Putamen (tissue), 1 donor: ENCODE data around the gene ENGASE.

Experiments
- DNase-seq: peaks from one replicate; pipeline ENCODE4 v3.0.0-alpha.2; 2016; ENCODE audit warnings: low spot score

The ENGASE gene

GRCh38 chr17:79113699-79114457 is 39.3 kb downstream of the ENGASE start:
- DNase-seq = no peak

DNA sequence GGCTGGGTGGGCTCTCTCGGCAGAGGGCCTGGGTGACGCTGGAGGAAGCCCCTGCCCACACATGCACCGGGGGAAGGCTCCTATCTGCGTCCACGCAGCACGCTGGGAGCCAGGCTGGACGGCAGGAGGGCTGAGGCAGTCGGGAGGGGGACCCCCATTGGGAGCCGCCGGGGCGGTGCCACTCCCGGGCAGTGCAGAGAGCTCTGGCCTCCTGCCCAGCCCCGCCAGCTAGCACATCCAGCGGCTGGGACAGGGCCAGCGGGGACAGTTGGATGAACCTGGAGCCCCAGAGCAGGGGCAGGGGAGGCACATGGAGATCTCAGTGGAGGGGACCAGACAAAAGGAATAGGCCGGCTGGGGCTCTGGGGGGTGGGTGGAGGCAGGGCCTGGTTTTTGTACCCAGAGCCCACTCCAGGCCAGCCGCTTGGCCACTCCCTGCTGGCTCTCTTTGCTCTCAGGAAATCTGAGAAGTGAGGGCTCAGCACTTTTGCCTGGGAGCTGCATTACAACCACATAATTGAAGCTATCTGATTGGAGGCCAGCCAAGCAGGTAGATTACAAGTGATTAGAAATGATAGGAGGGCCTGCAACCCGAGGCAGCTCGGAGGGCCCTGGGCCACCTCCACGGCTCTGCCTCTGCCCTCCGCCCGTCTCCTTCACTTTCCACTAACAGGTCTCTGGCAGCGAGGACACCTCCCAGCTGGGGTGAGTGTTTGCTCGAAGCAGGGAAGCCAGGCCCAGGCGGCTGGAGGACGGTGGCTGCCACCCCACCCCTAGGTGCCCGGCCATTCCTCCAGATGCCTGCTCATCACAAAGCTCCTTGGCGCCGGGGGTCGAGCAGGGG is 40.1 kb downstream of the ENGASE start:
- DNase-seq = no peak

DNA sequence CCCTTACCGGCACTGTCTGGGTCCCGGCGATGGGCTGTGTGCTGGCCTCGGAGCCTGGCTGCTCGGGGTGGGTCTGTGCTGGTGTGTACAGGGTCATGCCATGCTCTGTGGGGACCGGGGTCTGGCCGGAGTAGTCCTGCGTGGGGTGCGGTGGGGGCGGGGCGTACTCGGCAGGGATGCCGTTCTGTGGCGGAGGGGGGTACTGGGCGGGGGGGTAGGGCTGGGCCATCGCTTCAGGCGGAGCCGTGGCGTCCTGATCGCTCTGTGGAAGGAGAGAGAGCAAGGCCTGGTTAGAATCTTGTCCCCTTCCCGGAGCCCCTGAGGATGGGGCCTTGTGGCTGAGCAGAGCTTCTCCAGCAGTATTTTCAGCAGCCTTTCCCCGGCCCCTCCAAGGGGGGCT is 40.9 kb downstream of the ENGASE start:
- DNase-seq = no peak

DNA sequence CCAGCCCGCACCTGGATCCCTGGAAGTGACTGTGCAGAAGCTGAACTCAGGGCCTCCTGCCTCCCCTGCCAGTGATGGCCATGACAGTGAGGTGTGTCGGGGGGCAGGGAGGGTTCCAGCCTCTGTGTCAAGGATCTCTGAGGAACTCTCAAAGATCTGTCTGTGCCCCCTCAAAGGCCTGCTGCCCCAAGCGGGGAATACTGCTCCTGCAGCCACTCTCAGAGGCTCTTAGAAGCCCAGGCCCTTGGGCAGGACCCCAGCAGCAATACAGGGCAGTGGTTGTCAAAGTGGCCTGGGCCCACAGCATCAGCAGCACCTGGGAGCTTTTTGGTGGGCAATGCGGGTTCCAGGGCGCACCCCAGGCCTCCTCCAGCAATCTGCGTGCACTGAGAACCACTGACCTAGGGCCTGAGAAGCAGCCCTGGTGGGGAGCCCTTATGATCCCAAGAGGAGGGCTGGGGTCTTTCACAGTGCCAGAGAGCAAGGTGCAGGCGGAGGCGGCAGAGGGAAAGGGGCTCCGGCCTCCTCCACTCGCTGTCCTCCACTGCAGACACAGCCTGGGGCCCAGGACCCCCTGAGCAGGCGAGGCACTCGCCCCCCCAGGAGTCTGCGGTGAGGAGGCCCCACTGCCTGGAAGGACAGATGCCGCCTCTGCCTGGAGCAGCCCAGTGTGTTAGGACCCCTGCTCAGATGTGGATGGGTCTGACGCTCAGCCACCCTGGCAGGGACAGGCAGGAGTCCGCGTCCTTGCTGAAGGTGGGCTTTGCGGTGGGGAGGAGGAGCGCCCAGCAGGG is 42.1 kb downstream of the ENGASE start:
- no peak for DNase-seq

DNA sequence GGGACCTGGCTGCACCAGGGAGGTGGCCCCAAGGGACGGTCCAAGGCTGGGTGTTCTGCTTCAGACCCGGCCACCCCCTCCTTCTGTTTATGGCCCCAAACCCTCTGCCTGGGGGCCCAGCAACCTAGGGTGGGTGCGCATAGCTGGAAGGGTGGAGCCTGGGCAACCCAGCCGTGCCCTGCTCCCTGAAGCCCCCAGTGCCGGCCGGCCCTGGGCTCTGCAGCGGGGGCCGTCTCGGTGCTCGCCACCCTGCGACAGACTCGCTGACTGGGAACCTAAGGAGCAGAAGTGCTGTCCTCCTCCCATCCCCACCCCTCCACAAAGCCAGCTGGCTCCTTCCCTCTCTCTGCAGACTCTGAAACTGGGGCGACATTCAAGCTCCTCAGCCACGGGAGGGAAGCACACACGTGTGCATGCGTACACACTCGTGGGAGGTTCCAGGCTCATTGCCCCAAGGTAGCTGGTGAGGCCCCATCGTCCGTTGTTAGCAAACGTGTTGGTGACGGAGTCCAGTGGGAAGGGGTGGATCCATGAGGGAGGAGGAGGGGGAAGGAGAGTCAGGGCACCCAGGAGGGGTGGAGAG is 43.4 kb downstream of the ENGASE start:
- no peak for DNase-seq

GRCh38 chr17:79118924-79119323 is 44.3 kb downstream of the ENGASE start:
- DNase-seq = no peak

DNA sequence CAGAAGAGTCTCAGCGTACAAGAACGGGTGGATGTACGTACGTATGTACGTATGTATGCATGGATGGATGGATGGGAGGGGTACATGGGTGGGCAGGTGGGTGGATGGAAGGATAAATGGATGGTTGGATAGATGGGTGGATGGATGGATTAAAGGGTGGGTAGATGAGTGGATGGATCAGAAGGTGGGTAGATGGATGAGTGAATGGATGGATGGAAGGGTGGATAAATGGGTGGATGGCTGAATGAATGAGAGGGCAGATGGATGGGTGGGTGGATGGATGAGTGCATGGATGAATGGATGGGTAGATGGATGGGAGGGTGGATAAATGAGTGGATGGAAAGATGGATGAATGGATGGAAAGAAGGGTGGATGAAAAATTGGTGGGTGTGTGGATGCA is 45.6 kb downstream of the ENGASE start:
- no peak for DNase-seq

DNA sequence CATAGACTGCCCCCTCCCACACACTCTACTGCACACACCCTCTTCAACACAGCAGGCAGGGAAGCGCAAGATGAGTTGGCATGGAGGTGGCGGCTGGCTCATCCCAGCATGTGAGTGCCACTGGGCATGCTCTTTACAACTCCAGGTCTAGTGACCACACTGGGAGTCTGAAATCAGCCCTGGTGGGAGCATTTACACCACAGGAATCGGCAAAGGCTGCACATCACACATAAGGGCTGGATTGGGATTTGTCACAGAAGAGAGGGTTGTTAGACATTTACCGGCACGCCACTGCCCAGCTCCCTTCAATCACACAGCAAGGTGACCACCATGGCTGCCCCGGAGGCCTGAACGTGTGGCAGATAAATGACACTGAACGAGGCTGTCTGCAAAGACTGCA is 49.4 kb downstream of the ENGASE start:
- DNase-seq = no peak

GRCh38 chr17:79124513-79125209 is 50.0 kb downstream of the ENGASE start:
- no peak for DNase-seq

- no peak for DNase-seq
Observed at GRCh38 chr17:79125503-79125902, 50.9 kb downstream of the ENGASE start.

DNA sequence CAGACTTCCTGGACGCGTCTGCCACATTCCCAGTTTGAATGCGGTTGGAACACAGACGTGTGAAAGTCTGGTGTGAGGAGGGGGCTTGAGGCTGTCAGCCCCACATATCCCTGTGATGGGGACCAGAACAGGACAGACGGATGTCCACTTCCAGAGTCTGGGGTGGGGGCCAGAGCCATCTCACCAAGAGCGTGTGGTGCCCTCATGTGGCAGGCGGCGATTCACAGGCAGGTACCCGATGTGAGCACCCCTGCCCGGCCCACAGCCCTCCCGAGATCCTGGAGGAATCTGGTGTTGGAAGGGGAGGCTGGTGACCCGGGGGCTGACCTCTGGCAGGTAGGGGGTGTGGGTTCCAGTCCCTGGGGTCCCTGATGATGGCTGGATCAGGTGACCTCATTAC is 51.5 kb downstream of the ENGASE start:
- no peak for DNase-seq

GRCh38 chr17:79127534-79128135 is 53.0 kb downstream of the ENGASE start:
- DNase-seq = no peak

DNA sequence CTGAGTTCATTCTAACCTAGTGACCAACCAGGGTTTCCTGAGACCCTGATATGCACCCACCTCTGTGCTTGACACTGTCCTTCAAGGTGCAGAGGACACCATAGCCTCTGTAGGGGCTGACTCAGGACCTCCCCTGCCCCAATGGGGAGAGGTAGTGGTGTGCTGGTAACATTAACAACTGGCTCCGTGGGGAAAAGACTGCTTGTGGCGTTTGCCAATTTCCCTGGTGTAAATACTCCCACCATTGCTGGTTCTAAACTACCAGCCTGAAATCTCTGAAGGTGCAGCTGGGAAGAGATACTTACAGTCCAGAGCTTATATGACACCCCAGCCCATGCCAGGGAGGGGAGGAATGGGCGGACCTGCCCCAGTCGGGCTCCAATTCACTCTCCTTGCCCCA is 54.9 kb downstream of the ENGASE start:
- no peak for DNase-seq

- DNase-seq = no peak
Observed at GRCh38 chr17:79130536-79131273, 56.1 kb downstream of the ENGASE start.

DNA sequence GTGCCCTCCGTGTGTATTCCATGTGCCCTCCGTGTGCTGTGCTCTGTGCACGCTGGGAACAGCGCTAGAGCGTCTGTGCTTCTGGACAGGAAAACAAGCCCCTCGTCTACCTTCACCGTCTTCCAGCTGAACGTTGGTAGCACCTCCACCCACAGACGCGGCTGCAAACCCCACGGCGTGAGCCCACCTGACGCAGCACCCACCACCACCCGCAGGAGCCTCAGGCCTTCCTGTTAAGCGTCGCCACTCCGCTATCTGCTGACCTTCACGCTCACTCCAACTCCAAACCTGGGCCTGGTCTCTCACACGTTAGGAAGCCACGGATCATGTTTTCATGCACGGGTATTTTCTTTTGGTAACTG is 56.6 kb downstream of the ENGASE start:
- DNase-seq = no peak

DNA sequence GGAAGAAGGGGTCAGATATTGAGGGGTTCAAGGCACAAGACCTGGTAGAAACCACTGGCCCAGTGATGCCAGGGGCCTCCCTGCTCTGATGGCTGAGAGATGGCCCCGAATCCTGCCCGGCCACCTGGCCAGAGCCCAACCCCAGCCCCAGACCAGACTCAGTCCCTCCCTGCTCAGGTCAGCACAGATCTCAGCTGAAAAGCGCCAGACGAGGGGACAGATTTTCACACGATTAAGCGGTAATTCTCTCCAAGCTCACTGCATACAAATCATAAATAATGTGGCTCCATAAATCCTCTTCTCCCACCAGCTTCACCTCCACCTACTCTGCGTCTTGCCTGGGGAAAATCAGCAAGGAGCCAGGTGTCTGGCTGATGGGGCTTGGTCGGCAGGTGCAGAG is 57.1 kb downstream of the ENGASE start:
- DNase-seq = no peak

DNA sequence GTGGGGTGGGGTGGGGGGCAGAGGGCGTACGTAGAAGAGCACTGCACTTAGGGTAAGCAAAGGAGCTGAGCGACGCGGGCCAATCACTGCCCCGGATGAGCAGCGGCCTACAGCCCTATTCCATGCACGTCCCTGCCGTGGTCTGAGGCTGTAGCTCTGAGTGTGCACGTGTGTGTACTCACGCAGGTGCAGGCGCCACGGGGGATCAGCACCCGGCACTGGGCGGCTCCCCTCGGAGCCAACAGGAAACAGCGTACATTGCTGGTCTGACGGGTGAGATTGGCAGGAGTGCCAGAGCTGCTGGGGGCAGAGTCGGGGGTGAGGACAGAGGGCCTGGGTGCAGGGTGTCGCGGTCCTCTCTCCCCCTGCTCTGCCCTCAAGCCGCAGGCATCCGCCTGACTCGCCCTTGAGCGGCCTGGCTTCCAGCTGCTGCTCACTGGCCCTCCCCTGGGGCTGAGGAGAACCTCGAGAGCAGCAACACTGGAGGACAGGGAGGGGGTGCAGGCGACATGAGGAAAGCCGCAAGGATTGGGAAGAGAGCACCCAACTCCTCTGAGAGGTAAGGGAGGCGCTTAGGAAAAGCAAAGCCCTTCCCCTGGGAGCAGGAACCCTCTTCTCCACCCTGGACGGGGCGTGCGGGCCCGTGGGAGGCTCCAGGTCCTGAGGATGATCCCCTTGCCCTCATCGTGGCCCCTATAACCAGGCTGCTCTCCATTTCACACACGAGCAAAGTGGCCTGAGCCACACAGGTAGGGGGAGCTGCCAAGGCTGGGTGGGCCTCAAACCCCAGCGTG is 57.8 kb downstream of the ENGASE start:
- DNase-seq = no peak

DNA sequence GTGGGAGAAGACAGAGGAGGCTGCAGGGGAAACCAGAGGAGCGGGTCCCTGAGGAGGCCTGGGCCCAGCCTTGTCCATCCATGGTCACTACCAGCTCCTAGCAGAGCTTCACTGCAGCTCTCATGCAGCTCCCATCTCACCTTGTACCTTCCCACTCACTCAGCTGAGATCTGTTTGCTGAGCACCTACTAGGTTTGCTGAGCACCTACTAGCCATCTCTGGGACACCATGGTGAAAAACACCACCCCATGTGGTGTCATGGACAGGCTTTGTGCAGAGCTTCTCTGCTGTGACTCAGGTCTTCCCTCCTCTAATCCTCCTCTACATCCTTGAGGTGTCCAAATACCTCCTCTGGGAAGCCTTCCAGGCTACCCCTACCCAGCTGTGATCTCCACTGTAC is 58.6 kb downstream of the ENGASE start:
- no peak for DNase-seq

DNA sequence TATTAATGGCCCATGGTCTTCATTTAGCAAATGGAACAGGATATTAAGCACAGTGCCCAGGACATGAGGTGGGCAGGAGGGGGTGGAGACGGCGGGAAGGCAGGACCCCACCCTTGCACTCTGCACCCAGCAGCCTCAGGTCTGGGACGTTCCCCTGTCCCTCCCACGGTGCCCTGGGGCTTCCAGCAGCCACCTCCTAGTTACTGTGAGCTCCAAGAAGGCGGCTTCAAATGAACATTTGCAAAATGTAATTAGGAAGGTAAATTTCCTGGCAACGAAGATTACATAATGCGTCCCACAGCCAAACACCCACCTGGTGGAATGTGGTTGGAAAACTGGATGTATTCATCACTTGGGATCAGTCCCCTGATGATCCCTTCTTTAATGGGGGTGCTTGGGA is 59.4 kb downstream of the ENGASE start:
- DNase-seq = peak; percentile 76

DNA sequence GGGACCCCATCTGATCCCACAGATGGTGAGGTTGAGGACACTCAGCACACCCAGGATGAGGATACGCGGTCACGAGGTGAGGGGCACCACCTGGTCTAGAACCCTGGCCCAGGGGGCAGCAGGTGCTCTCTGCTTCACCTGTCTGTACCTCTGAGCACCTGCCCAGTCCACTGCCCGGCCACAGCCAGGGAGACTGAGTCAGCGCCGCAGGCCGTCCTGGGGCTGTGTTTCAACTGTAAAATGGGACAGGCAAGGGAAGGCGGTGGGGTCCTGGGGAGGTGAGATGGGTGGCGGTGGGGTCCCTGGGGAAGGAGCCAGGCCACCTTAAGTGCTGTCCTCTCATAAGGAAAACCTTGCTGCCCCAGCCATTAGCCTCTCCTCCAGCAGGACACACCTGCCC is 60.4 kb downstream of the ENGASE start:
- DNase-seq = no peak
